ENCODE measurements around the gene SLC48A1. TPM values are rescaled to one million over a fixed set of nuclear protein-coding genes. Genes with fewer than 3 reads are reported as not detected.

SLC48A1 gene
- total and polyA plus RNA-seq, 4 donors: 16.8 to 31.3 (median 20.7) TPM

GRCh38 chr12:47818467-47819137 is 45.6 kb downstream of the SLC48A1 start:
- Histone ChIP-seq H3K4me1 (ENCODE audit: control insufficient read depth in 5 of 5, insufficient read depth in 5 of 5, low read length in 5 of 5) (peaks cover 9 to 45% (median 42%) of the 10 kb centered on the region in 5 donors), H3K9ac (ENCODE audit: insufficient read depth in 1 of 2, low read length in 2 of 2) (peak overlapping the region in 1 of 2 donors; percentile 46), H3K27ac (ENCODE audit: low read depth in 1 of 2, low read length in 1 of 2) (peak overlapping the region; percentile 95 to 100), H3K27me3 (ENCODE audit: control insufficient read depth in 3 of 3, insufficient read depth in 3 of 3, low read length in 2 of 3) (no peaks in the 10 kb centered on the region), H3K9me3 (ENCODE audit: control insufficient read depth in 4 of 4, insufficient read depth in 3 of 4, low read length in 3 of 4) (no peaks in the 10 kb centered on the region), H3K36me3 (ENCODE audit: control insufficient read depth in 4 of 4, insufficient read depth in 4 of 4, low read length in 4 of 4) (no peaks in the 10 kb centered on the region), H3K4me3 (peak overlapping the region; percentile 84)
- TF ChIP-seq CTCF (IDR thresholded peaks at IDR 0.05; ENCODE audit: control extremely low read depth, extremely low read depth): no peak
- DNase-seq: peak in 1 of 3 donors; percentile 34
- no peak for ATAC-seq (ENCODE audit: insufficient read depth, low FRiP score)
- WGBS, 2 donors: 8 to 10% methylated on average over 23 of the region's 23 CpGs

- Histone ChIP-seq H3K9ac (ENCODE audit: insufficient read depth in 1 of 2, low read length in 2 of 2) (peak overlapping the region in 1 of 2 donors; percentile 46), H3K36me3 (ENCODE audit: control insufficient read depth in 4 of 4, insufficient read depth in 4 of 4, low read length in 4 of 4) (no peaks in the 10 kb centered on the region), H3K27ac (ENCODE audit: low read depth in 1 of 2, low read length in 1 of 2) (peak overlapping the region; percentile 95 to 100), H3K27me3 (ENCODE audit: control insufficient read depth in 3 of 3, insufficient read depth in 3 of 3, low read length in 2 of 3) (no peaks in the 10 kb centered on the region), H3K9me3 (ENCODE audit: control insufficient read depth in 4 of 4, insufficient read depth in 3 of 4, low read length in 3 of 4) (no peaks in the 10 kb centered on the region), H3K4me1 (ENCODE audit: control insufficient read depth in 5 of 5, insufficient read depth in 5 of 5, low read length in 5 of 5) (peaks cover 7 to 42% (median 36%) of the 10 kb centered on the region in 5 donors), H3K4me3 (peak overlapping the region; percentile 84)
- ATAC-seq (ENCODE audit: insufficient read depth, low FRiP score) (peak; percentile 37), DNase-seq (peak; percentile 50 to 65 (median 63))
- TF ChIP-seq CTCF (IDR thresholded peaks at IDR 0.05; ENCODE audit: control extremely low read depth, extremely low read depth): no peak
- 0 to 1% methylated on average over 29 to 77 of the region's 77 CpGs for WGBS, 2 donors
Observed at GRCh38 chr12:47819138-47819895, 46.3 kb downstream of the SLC48A1 start.

DNA sequence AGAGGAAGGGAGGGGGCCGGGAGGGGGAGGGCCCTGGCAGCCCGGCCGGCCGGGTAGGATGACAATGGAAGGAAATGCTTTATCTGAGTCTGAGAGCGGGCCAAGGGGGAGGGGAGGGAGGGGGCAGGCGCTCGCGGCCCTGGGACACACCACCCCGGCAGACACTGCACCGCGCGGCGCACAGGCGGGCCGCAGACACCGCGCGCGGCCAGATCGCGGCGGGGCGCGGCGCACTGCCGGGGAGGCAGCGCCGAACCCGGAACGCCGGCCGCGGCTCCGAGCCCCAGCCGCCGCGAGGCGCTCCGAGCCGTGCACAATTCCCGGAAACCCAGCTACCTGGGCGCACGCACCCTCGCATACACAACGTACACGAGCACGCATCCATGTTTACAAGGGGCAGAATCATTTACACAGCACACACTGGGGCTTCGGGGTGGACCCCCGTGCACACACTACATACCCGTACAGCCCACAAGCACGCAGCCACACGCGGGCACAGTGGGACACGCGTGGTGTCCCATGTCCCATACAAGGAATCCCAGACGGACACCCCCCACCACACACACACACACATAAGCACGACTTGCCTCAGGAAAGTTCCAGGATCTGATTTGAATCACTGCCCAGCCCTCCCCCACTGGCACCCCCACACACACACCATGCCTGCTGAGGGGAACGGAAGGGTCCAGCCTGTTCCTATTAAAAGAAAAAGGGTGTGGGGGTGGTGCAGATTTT is 47.0 kb downstream of the SLC48A1 start, which contains the start of gene HDAC7:
TSS of gene HDAC7 (minus strand) at position 8 of the 735 bp plus-strand sequence. CDS start 118 bp downstream, outside the sequence.
- peak; percentile 32 for ATAC-seq (ENCODE audit: insufficient read depth, low FRiP score)
- H3K9ac ChIP-seq (ENCODE audit: insufficient read depth in 1 of 2, low read length in 2 of 2): peak within 1 kb of the TSS; percentile 81 to 88

More for the DNA sequence above, 47.0 kb downstream of the SLC48A1 start, which contains the start of gene HDAC7:
- DNase-seq: peak; percentile 85 to 91 (median 89)
- Histone ChIP-seq H3K36me3 (ENCODE audit: control insufficient read depth in 4 of 4, insufficient read depth in 4 of 4, low read length in 4 of 4) (no peaks in the 10 kb centered on the region), H3K4me3 (peak within 1 kb of the TSS; percentile 84), H3K27me3 (ENCODE audit: control insufficient read depth in 3 of 3, insufficient read depth in 3 of 3, low read length in 2 of 3) (no peaks in the 10 kb centered on the region), H3K27ac (ENCODE audit: low read depth in 1 of 2, low read length in 1 of 2) (peak within 1 kb of the TSS; percentile 98 to 100), H3K4me1 (ENCODE audit: control insufficient read depth in 5 of 5, insufficient read depth in 5 of 5, low read length in 5 of 5) (peaks cover 7 to 37% (median 34%) of the 10 kb centered on the region in 5 donors), H3K9me3 (ENCODE audit: control insufficient read depth in 4 of 4, insufficient read depth in 3 of 4, low read length in 3 of 4) (no peaks in the 10 kb centered on the region)
- TF ChIP-seq CTCF (IDR thresholded peaks at IDR 0.05; ENCODE audit: control extremely low read depth, extremely low read depth): no peak
- 0% methylated on average over 48 to 58 of the region's 58 CpGs for WGBS, 2 donors
